Activated CD4-positive, alpha-beta T cell treated with anti-CD3 and anti-CD28 coated beads for 36 hours (primary cell): Measurements from ENCODE around the gene PDZD7. TPM values are rescaled to one million over a fixed set of nuclear protein-coding genes. Genes with fewer than 3 reads are reported as not detected.

Experiments used
- ATAC-seq: fragments of 200-7000 bp; cut with Tn5 transposase; one replicate; pipeline ENCODE4 v1.10.0; 2021; ENCODE audit warnings: mild to moderate bottlenecking, moderate library complexity
- CTCF ChIA-PET: fragments of 350-600 bp; sonication (Branson Sonifier 250); formaldehyde crosslinking; loops from one replicate; lab custom pipeline; 2021; ENCODE audit warnings: antibody characterized with exemption; lab: Charles Lee
- POLR2A ChIA-PET: fragments of 350-600 bp; sonication (Branson Sonifier 250); formaldehyde crosslinking; loops from one replicate; lab custom pipeline; 2021; ENCODE audit warnings: antibody characterized with exemption, inconsistent platforms; lab: Charles Lee
- DNase-seq: peaks from one replicate; pipeline ENCODE4 v3.0.0-alpha.2; 2020
- H3K27ac Mint-ChIP-seq: one replicate; pipeline ENCODE4 v1.8.0; 2021; ENCODE audit warnings: mixed read lengths
- H3K27me3 Mint-ChIP-seq: one replicate; pipeline ENCODE4 v1.8.0; 2021; ENCODE audit warnings: mixed read lengths
- H3K36me3 Mint-ChIP-seq: one replicate; pipeline ENCODE4 v1.8.0; 2021; ENCODE audit warnings: low read depth, mixed read lengths
- H3K4me1 Mint-ChIP-seq: one replicate; pipeline ENCODE4 v1.8.0; 2021; ENCODE audit warnings: mixed read lengths
- H3K4me3 Mint-ChIP-seq: one replicate; pipeline ENCODE4 v1.8.0; 2021; ENCODE audit warnings: mild to moderate bottlenecking, moderate library complexity, mixed read lengths
- H3K9me3 Mint-ChIP-seq: one replicate; pipeline ENCODE4 v1.8.0; 2021; ENCODE audit warnings: low read depth, mixed read lengths
- intact Hi-C, 2 experiments: fragments of 100-400 bp; cut with DNase I in 1 of 2; cut with micrococcal nuclease in 1 of 2; formaldehyde crosslinking; loops; one replicate each; pipeline versions ENCODE4 v1.14.2 to v1.15.1; 2022 to 2024; cut with DNase I, micrococcal nuclease
- total RNA-seq, 2 experiments: library from RNA; stranded (reverse); gene quantifications; one replicate each; pipeline ENCODE4 v1.2.3, GENCODE V29; 2021

Gene PDZD7
- total RNA-seq, 2 experiments from 2014 or later = 0.28 to 0.32 TPM

DNA sequence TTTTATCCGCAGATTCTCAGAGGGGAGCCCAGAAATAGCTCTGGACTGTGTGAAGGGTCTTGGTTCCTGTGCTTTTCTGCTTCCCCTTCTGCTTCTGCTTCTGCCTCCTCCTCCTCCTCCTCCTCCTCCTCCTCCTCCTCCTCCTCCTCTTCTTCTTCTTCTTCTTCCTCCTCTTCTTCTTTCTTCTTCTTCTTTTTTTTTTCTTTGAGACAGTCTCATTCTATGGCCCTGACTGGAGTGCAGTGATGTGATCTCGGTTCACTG, 11.6 kb downstream of the PDZD7 start:
- DNase-seq (no peak), ATAC-seq (no peak)
- POLR2A ChIA-PET = interaction anchor here (0.6 to 0.7 kb wide), 2 partner anchors 26 to 219 kb away, joined by 3 to 5 read pairs; no protein-coding TSS in a partner anchor
- intact Hi-C loops = loop anchor here (1.0 to 10.0 kb wide), 2 partner anchors 45 to 49 kb away; partner anchors contain the start of gene KAZALD1 (in 1 of the 2)
- Mint-ChIP-seq H3K27me3 (peaks cover 37% of the 10 kb centered on the region), H3K4me3 (no peak overlapping the region), H3K9me3 (no peaks in the 10 kb centered on the region), H3K27ac (no peak overlapping the region), H3K36me3 (no peaks in the 10 kb centered on the region), H3K4me1 (peaks cover 9% of the 10 kb centered on the region)
- CTCF ChIA-PET = interaction anchor here (0.6 to 7.2 kb wide), 30 partner anchors 9 to 1231 kb away, joined by 3 to 73 read pairs (median 3); partner anchors contain the start of genes LZTS2, NDUFB8, PDZD7 and SFXN3

DNA sequence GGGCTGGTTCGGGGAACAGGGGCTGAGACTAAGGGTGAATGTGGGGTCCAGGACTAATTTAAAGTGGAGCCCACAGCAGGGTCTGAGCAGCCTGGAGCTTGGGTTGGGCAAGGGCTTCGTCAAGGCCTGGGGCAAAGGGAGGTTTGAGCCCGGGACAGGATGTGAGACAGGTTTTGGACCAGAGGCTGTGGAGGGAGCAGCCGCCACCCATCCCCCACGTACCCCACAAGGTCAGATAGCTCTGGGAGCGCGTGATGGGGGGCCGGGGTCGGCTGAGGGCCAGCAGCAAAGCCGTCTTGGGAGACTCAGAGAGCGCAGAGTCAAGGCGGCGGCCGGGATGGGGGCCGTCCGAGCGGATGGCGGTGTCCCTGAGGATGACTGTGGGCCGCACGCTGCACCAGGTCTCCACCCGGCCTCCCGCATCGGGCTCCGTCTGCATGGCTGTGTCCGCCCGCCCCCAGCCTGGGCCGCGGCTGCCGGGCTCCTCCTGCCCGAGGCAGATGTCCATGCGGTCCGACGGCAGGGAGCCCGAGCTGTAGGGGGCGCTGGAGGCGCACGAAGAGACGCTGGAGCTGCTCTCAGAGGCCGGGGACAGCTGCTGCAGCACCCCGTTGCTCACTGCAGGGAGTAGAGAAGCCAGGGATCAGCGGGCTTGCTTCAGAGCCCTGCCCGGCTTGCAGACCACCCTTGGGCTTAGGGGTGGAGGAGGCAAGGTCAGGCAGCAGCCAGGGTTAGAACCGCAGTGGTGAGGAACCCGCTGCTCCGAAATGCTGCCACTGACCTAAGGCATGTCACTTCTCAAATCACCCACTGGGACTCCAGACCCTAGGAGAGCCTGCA, 12.1 kb downstream of the PDZD7 start:
- no peak overlapping the region for H3K27ac Mint-ChIP-seq
- no peaks in the 10 kb centered on the region for H3K9me3 Mint-ChIP-seq
- H3K4me1 Mint-ChIP-seq = peaks cover 12% of the 10 kb centered on the region
- H3K4me3 Mint-ChIP-seq = no peak overlapping the region
- H3K27me3 Mint-ChIP-seq = peaks cover 37% of the 10 kb centered on the region
- intact Hi-C loops = loop anchor here (1.0 to 10.0 kb wide), 2 partner anchors 46 to 49 kb away; partner anchors contain the start of gene KAZALD1 (in 1 of the 2)
- CTCF ChIA-PET = interaction anchor here (0.6 to 7.2 kb wide), 31 partner anchors 10 to 1231 kb away, joined by 3 to 73 read pairs (median 3); partner anchors contain the start of genes LZTS2, NDUFB8, PDZD7 and SFXN3
- peak; percentile 87 for ATAC-seq
- no peaks in the 10 kb centered on the region for H3K36me3 Mint-ChIP-seq
- POLR2A ChIA-PET = interaction anchor here (0.6 kb wide), 1 partner anchor 27 kb away, joined by 3 read pairs; no protein-coding TSS in a partner anchor
- peak; percentile 93 for DNase-seq

DNA sequence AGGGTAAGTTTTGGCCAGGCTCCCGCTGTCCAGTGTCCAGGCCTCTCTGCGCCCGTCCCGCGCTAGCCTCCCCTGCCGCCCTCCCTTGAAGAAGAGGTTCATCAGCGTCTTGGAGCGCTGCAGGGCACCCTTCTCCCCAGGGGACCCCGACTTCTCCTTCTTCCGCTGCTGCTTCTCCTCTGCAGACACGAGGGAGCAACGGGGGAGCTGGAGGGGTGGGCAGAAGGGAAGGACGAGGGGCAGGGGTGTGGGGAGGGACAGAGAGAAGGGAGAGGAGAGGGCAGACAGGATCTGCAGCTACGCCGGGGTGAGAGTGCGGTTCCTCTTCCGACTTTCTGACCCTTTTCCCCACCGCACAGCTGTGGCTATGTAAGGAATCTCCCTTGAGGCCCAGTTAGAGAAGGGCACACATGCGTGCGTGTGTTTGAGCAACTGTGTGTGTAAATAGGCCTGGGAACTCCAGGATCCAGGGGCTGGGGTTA, 12.8 kb downstream of the PDZD7 start:
- no peak overlapping the region for H3K4me3 Mint-ChIP-seq
- H3K27me3 Mint-ChIP-seq = peaks cover 41% of the 10 kb centered on the region
- ChIA-PET POLR2A (no interaction called here), CTCF (interaction anchor here (0.5 to 7.2 kb wide), 17 partner anchors 10 to 124 kb away, joined by 3 to 73 read pairs (median 4); partner anchors contain the start of genes LZTS2, PDZD7 and SFXN3)
- ATAC-seq = no peak
- H3K27ac Mint-ChIP-seq = no peak overlapping the region
- no peaks in the 10 kb centered on the region for H3K36me3 Mint-ChIP-seq
- intact Hi-C loops = loop anchor here in 1 of 2 experiments (10.0 kb wide), 1 partner anchor 47 kb away; the partner anchor contains the start of gene KAZALD1
- no peaks in the 10 kb centered on the region for H3K9me3 Mint-ChIP-seq
- H3K4me1 Mint-ChIP-seq = peaks cover 15% of the 10 kb centered on the region
- no peak for DNase-seq

DNA sequence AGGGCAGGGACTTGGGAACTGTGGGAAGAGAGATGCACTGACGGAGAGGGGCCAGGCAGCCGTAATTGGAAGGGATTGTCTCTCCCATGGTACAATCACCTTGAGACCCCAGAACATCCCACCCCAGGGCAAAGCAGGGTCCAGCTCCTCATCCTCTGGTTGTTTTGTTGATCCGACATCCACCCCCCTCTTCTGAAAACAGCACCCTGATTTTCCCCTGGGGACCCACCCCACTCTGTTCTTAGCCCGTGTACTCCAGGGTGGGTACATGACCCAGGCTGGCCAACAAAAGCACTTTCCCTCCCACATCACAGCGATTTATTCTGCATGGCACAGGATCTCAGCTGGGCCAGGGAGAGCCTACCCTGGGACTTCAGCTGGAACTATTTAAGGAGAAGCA, 14.1 kb downstream of the PDZD7 start:
- Mint-ChIP-seq H3K36me3 (no peaks in the 10 kb centered on the region), H3K27me3 (peaks cover 40% of the 10 kb centered on the region), H3K4me3 (no peak overlapping the region), H3K27ac (no peak overlapping the region), H3K4me1 (peaks cover 22% of the 10 kb centered on the region), H3K9me3 (no peaks in the 10 kb centered on the region)
- intact Hi-C loops = loop anchor here in 1 of 2 experiments (10.0 kb wide), 1 partner anchor 48 kb away; the partner anchor contains the start of gene KAZALD1
- ATAC-seq (no peak), DNase-seq (no peak)
- POLR2A ChIA-PET = no interaction called here
- CTCF ChIA-PET = interaction anchor here (0.6 to 7.2 kb wide), 11 partner anchors 13 to 125 kb away, joined by 3 to 73 read pairs (median 7); partner anchors contain the start of genes LZTS2, PDZD7 and SFXN3

DNA sequence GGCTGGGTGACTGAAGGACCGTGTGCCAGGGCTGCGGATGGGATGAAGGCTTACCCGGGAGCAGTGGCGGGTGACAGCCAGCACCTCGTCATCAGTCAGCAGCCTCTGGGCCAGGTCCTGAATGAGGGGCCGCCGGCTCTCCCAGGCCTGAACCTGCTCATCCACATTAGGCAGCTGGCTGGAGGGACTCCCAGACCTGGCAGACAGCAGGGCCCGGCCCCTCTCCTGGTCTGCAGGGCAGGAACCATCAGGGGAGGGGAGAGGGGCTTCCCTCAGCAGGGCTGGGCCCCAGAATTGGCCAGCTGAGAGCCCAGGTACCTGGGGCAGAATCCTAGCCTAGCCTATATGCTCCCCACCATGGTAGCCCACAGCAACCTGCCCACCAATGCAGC, 15.4 kb downstream of the PDZD7 start:
- DNase-seq (no peak), ATAC-seq (no peak)
- Mint-ChIP-seq H3K4me3 (no peak overlapping the region), H3K27ac (no peak overlapping the region), H3K36me3 (no peaks in the 10 kb centered on the region), H3K4me1 (peaks cover 22% of the 10 kb centered on the region), H3K9me3 (no peaks in the 10 kb centered on the region), H3K27me3 (peaks cover 34% of the 10 kb centered on the region)
- POLR2A ChIA-PET = no interaction called here
- CTCF ChIA-PET = interaction anchor here (0.6 to 7.2 kb wide), 16 partner anchors 11 to 321 kb away, joined by 3 to 73 read pairs (median 9); partner anchors contain the start of genes KAZALD1, LZTS2, PDZD7 and SFXN3
- intact Hi-C loops = loop anchor here in 1 of 2 experiments (10.0 kb wide), 1 partner anchor 49 kb away; the partner anchor contains the start of gene KAZALD1

DNA sequence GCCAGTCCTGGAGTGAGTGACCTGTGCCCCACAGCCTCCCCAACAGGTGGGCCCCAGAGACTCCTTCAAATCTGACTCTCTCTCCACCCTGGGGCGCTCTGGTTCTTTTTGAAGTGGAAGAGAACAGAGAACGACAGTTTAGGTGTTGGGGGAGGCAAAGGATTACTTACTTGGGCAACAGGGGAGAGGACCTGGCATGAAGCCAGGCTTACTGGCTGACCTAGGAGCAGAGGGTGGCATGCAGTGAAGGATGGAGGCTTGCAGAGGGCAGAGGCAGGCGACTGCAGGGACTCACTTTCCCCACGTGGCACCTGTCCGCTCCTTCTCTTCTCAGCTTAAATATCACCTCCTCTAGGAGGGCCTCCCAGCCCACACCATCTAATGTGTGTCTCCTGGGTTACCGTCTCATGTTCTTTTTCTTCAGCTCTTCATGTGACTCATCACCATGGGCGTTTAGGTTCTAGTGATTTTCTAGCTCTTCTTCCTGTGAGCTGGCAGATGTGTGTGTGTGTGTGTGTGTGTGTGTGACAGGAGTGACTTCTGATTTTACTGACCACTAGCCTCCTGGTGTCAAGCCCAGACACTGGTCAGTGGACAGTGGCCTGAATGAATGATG, 15.9 kb downstream of the PDZD7 start:
- DNase-seq (peak; percentile 48), ATAC-seq (no peak)
- Mint-ChIP-seq H3K27ac (no peak overlapping the region), H3K4me3 (no peak overlapping the region), H3K4me1 (peaks cover 22% of the 10 kb centered on the region), H3K27me3 (peaks cover 34% of the 10 kb centered on the region), H3K9me3 (no peaks in the 10 kb centered on the region), H3K36me3 (no peaks in the 10 kb centered on the region)
- intact Hi-C loops = loop anchor here (1.0 to 10.0 kb wide), 4 partner anchors 16 to 453 kb away; partner anchors contain the start of genes LZTS2 (in 2 of the 2) and KAZALD1 (in 1 of the 2)
- CTCF ChIA-PET = interaction anchor here (0.5 to 7.2 kb wide), 30 partner anchors 10 to 452 kb away, joined by 3 to 73 read pairs (median 5); partner anchors contain the start of genes KAZALD1, LZTS2, PDZD7 and SFXN3
- POLR2A ChIA-PET = no interaction called here

DNA sequence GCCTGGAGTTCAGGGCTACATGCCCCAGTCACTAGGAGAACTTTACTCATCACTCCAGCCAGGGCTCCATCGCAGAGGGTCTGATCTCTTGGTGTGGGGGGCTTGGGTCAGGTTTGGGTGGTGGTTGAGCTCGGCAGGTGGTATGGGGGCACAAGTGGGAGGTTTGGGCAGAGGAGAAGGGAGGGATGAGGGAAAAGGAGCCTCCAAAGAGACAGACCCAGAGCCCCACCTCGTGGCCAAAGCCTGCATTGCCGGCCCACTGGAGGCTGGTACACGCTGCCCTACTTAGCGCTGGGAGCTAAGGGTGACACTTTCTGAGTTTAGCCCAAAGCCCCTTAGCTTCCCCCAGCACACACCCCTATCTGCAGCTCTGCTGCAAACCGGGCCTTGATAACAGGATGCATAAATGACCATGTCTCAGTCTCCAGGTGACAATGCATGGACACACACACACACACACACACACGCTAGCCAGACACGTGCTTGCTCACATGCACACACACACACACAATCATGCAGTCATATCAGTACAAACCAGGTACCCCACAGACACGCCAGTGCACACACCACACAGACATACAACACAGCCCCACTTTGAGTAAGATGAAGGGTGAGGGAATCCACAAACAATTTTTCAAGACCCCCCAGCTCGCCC, 16.6 kb downstream of the PDZD7 start:
- Mint-ChIP-seq H3K27me3 (peaks cover 31% of the 10 kb centered on the region), H3K27ac (peak overlapping the region; percentile 25), H3K4me1 (peaks cover 22% of the 10 kb centered on the region), H3K4me3 (no peak overlapping the region), H3K36me3 (no peaks in the 10 kb centered on the region), H3K9me3 (no peaks in the 10 kb centered on the region)
- ATAC-seq (peak; percentile 49), DNase-seq (peak; percentile 88)
- CTCF ChIA-PET = interaction anchor here (0.5 to 7.2 kb wide), 28 partner anchors 10 to 451 kb away, joined by 3 to 73 read pairs (median 5); partner anchors contain the start of genes KAZALD1, LZTS2, PDZD7 and SFXN3
- POLR2A ChIA-PET = no interaction called here
- intact Hi-C loops = loop anchor here (1.0 to 10.0 kb wide), 4 partner anchors 15 to 452 kb away; partner anchors contain the start of genes LZTS2 (in 2 of the 2) and KAZALD1 (in 1 of the 2)

DNA sequence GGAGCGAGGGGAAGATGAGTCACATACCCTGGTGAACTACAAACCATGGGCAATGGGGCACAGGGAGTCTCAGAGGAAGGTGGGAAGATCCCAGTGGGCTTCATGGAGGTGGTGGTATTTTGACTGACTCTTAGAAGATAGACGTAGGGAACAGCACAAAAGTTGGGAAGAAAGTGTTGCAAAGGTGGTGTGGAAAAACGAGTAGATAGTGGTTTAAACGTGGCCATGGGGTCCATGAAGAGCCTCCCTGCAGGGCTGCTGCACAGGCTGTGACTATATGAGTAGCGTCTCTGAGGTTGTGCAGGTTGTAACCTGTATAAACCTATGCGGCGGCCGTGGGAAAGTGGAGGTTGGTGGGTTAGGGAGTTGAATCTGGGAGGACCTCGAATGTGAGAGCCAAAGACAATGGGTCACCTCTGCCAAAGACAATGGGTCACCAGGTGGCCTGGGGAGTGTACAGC, 17.5 kb downstream of the PDZD7 start:
- ChIA-PET CTCF (interaction anchor here (0.6 to 7.2 kb wide), 7 partner anchors 11 to 137 kb away, joined by 3 to 73 read pairs (median 17); partner anchors contain the start of genes KAZALD1, LZTS2, PDZD7 and SFXN3), POLR2A (no interaction called here)
- Mint-ChIP-seq H3K27me3 (peaks cover 28% of the 10 kb centered on the region), H3K36me3 (no peaks in the 10 kb centered on the region), H3K9me3 (no peaks in the 10 kb centered on the region), H3K27ac (no peak overlapping the region), H3K4me3 (no peak overlapping the region), H3K4me1 (peaks cover 22% of the 10 kb centered on the region)
- DNase-seq (no peak), ATAC-seq (no peak)
- intact Hi-C loops = loop anchor here (1.0 to 10.0 kb wide), 5 partner anchors 17 to 451 kb away; partner anchors contain the start of genes PDZD7 (in 2 of the 2), SFXN3 (in 2 of the 2), KAZALD1 (in 1 of the 2) and SEMA4G (in 1 of the 2)

DNA sequence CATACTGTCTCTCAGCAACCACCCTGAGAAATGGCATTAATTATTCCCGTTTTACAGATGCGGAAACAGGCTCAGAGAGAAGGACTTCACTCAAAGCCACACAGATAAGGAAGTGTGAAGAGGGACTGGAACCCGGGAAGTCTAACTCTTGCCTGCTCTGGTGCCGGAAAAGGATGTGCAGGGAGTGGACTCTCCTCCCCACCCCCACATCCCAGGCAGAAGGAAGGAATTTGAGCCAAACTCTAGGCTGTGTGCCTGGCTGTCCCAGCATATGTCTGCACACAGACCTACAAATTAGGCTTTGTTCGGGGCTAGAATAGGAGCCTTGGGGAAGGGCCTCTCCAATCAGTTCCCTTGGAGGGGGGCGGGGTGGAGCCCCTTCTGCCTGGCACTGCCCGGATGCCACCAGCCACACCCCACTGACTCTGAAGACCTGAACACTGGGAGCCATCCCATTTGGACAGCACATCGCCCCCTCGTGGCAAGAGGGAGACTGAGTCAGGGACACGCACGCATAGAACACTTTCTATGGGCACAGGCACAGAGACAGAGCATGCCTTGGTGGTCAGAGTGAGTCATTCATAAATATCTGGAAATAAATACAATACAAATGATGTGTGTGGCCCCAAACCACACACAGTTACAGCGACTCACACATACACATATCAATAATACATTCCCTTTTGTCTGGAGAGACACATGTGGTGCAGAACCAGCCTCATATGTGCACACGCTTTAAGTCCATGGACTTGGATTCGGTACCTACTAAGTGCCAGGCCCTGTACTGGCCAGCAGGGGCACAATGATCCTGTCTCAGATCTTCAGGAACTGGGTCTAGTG, 18.2 kb downstream of the PDZD7 start:
- Mint-ChIP-seq H3K36me3 (no peaks in the 10 kb centered on the region), H3K9me3 (no peaks in the 10 kb centered on the region), H3K27me3 (peaks cover 25% of the 10 kb centered on the region), H3K4me1 (peaks cover 22% of the 10 kb centered on the region), H3K4me3 (no peak overlapping the region), H3K27ac (no peak overlapping the region)
- ChIA-PET POLR2A (no interaction called here), CTCF (interaction anchor here (0.8 kb wide), 1 partner anchor 15 kb away, joined by 5 read pairs; no protein-coding TSS in a partner anchor)
- peak; percentile 90 for DNase-seq
- intact Hi-C loops = loop anchor here (1.0 to 10.0 kb wide), 5 partner anchors 18 to 450 kb away; partner anchors contain the start of genes PDZD7 (in 2 of the 2), SFXN3 (in 2 of the 2), KAZALD1 (in 1 of the 2) and SEMA4G (in 1 of the 2)
- peak; percentile 85 for ATAC-seq
